TTC549 (cell line): ENCODE results near the gene SRPX2.
"Not testable (repeated sequence)": the region's sequence is repeated elsewhere in the genome, so short reads cannot be mapped to it uniquely, and the experiment has no call there.

Source experiments
- FAIRE-seq: peaks from 2 replicates; lab custom pipeline; 2012; peaks lifted over from hg19 to GRCh38; lab: Jason Lieb, UNC

SRPX2 gene

GRCh38 chrX:100696699-100697351 is 52.8 kb downstream of the SRPX2 start:
- no peak for FAIRE-seq

- no peak for FAIRE-seq
These were observed 54.6 kb downstream of the SRPX2 start for GRCh38 chrX:100698551-100698950.

GRCh38 chrX:100700809-100701208 is 56.8 kb downstream of the SRPX2 start:
- FAIRE-seq, result no peak

- no peak for FAIRE-seq
These were observed 60.7 kb downstream of the SRPX2 start for GRCh38 chrX:100704581-100705203.

- no peak for FAIRE-seq
These were observed 66.8 kb downstream of the SRPX2 start for GRCh38 chrX:100710816-100711215.

- FAIRE-seq, result no peak
These were observed 73.4 kb downstream of the SRPX2 start for GRCh38 chrX:100717363-100717762.

- FAIRE-seq, result no peak
These were observed 75.1 kb downstream of the SRPX2 start for GRCh38 chrX:100719139-100719538.

GRCh38 chrX:100720301-100720700 is 76.3 kb downstream of the SRPX2 start:
- FAIRE-seq, result no peak

GRCh38 chrX:100721328-100721727 is 77.3 kb downstream of the SRPX2 start:
- no peak for FAIRE-seq

- not testable (repeated sequence) for FAIRE-seq
These were observed 80.0 kb downstream of the SRPX2 start for GRCh38 chrX:100724006-100724405.
